Pericardium fibroblast (primary cell): ENCODE measurements around the gene CTTNBP2NL. TPM values are rescaled to one million over a fixed set of nuclear protein-coding genes. Genes with fewer than 3 reads are reported as not detected.

Experiments
- total RNA-seq: library from RNA; depleted of rRNA; stranded (reverse); fragments of >200 nt; gene quantifications from 2 replicates; pipeline ENCODE4 v1.2.3, GENCODE V29; 2015

CTTNBP2NL gene
- total RNA-seq, result 9.5 and 11.1 TPM in 2 replicates

GRCh38 chr1:112395821-112396652 is at the start of gene CTTNBP2NL:
Gene CTTNBP2NL (plus strand): TSS chr1:112396214. CDS start chr1:112416166, 19,952 bp downstream.

DNA sequence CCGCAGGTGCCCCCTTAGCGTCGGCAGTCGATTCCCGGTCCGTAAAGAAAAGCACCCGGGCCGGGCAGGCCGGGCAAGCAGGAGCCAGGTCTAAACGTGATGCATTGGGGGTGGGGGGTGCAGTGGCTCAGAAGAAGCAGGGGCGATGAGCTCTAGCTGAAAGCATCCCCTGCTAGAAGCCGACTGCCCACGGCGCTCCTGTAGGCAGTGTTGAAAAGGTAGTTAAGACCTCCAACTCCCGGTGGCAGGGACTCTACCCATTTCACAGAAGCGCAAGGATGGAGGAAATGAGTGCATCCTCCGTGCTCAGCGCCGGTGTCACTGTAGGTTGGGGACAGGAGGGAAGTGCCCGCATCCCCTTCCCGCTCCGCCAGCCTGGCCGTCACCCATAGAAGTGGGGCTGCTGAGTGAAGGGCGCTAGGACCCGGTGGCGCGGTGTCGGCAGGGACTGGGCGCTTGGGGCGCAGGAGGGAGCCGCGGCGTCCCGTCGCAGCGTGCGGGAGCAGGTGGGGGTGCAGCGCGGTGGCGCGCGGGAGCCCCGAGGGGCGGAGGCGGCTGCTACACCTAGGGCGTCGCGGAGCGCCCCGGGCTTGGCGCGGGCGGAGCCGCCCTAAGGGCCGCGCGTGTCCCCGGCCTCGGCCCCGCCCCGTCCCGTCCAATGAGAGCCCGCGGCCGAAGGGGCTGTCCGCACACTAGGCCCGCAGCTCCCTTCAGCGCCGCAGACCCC is 112.4 kb downstream of the CTTNBP2NL start, which contains the start of gene WNT2B:
Gene WNT2B, plus strand, starts transcription at position 688 of the 727 bp plus-strand sequence. CDS start 298 bp downstream, outside the sequence.

Other genes starting within 250 kb of the CTTNBP2NL start
- gene WNT2B, start 112.8 kb downstream of the CTTNBP2NL start, total RNA-seq, result 1.6 and 2.1 TPM in 2 replicates
- 13.8 and 15.9 TPM in 2 replicates for gene ST7L, start 222.9 kb downstream of the CTTNBP2NL start, total RNA-seq
- 172 and 202 TPM in 2 replicates for gene CAPZA1, start 223.6 kb downstream of the CTTNBP2NL start, total RNA-seq